Mesendoderm (in vitro differentiated cells): ENCODE data around the gene DIRAS3.

Experiments used
- DNase-seq: peaks from one replicate; pipeline ENCODE4 v3.0.0; 2013
- H2AK5ac ChIP-seq: 2 replicates; pipeline ENCODE4 v1.6.1; 2013; ENCODE audit warnings: low read length, inconsistent platforms
- H2BK120ac ChIP-seq: 2 replicates; pipeline ENCODE4 v1.6.1; 2013; ENCODE audit warnings: low read depth, mild to moderate bottlenecking, low read length, moderate library complexity, mixed read lengths
- H2BK15ac ChIP-seq: replicated peaks from 2 replicates; pipeline ENCODE4 v1.6.1; 2013; ENCODE audit warnings: low read depth, mild to moderate bottlenecking, moderate library complexity
- H2BK5ac ChIP-seq: 2 replicates; pipeline ENCODE4 v1.6.1; 2013; ENCODE audit warnings: low read length, inconsistent platforms
- H3K18ac ChIP-seq: 2 replicates; pipeline ENCODE4 v1.6.1; 2013; ENCODE audit warnings: mild to moderate bottlenecking, low read length, mixed read lengths
- H3K23ac ChIP-seq: one replicate; pipeline ENCODE4 v1.6.1; 2013; ENCODE audit warnings: low read length
- H3K27ac ChIP-seq: 2 replicates; pipeline ENCODE4 v1.5.1; 2013; ENCODE audit warnings: low read depth, mild to moderate bottlenecking, inconsistent platforms, low read length, moderate library complexity
- H3K27me3 ChIP-seq: 2 replicates; pipeline ENCODE4 v1.6.1; 2013; ENCODE audit warnings: low read length, control low read depth, mild to moderate bottlenecking, inconsistent platforms; ENCODE audit not compliant: insufficient read depth, poor library complexity
- H3K36me3 ChIP-seq: 2 replicates; pipeline ENCODE4 v1.6.1; 2013; ENCODE audit warnings: low read length, inconsistent platforms; ENCODE audit not compliant: control insufficient read depth, insufficient read depth
- H3K4ac ChIP-seq: one replicate; pipeline ENCODE4 v1.6.1; 2013; ENCODE audit warnings: low read depth, mild to moderate bottlenecking, low read length, moderate library complexity
- H3K4me1 ChIP-seq: 2 replicates; pipeline ENCODE4 v1.6.1; 2013; ENCODE audit warnings: low read depth, low read length, inconsistent platforms; ENCODE audit not compliant: control insufficient read depth
- H3K4me2 ChIP-seq: 2 replicates; pipeline ENCODE4 v1.6.1; 2013; ENCODE audit warnings: low read length
- H3K4me3 ChIP-seq: 2 replicates; pipeline ENCODE4 v1.5.1; 2013; ENCODE audit warnings: mild to moderate bottlenecking, low read length
- H3K56ac ChIP-seq: one replicate; pipeline ENCODE4 v1.6.1; 2013; ENCODE audit warnings: low read length
- H3K79me1 ChIP-seq: 2 replicates; pipeline ENCODE4 v1.6.1; 2013; ENCODE audit warnings: low read length, inconsistent platforms
- H3K79me2 ChIP-seq: 2 replicates; pipeline ENCODE4 v1.6.1; 2013; ENCODE audit warnings: mild to moderate bottlenecking, low read length; ENCODE audit not compliant: control insufficient read depth, insufficient read depth
- H3K9ac ChIP-seq: 2 replicates; pipeline ENCODE4 v1.6.1; 2013; ENCODE audit warnings: low read length, inconsistent platforms
- H4K5ac ChIP-seq: one replicate; pipeline ENCODE4 v1.6.1; 2013; ENCODE audit warnings: low read length
- H4K8ac ChIP-seq: one replicate; pipeline ENCODE4 v1.6.1; 2013; ENCODE audit warnings: low read depth, mild to moderate bottlenecking, control low read depth, low read length, moderate library complexity
- WGBS: extraction: QIAGEN DNeasy Blood & Tissue Kit; methylation state at CpG from one replicate; pipeline ENCODE4 v1.1.7; 2013; ENCODE audit warnings: low lambda C conversion rate, missing lambda C conversion rate; ENCODE audit not compliant: insufficient coverage; ENCODE audit errors: extremely low coverage; 5-methylcytosine and 5-hydroxymethylcytosine counted together

The DIRAS3 gene

DNA sequence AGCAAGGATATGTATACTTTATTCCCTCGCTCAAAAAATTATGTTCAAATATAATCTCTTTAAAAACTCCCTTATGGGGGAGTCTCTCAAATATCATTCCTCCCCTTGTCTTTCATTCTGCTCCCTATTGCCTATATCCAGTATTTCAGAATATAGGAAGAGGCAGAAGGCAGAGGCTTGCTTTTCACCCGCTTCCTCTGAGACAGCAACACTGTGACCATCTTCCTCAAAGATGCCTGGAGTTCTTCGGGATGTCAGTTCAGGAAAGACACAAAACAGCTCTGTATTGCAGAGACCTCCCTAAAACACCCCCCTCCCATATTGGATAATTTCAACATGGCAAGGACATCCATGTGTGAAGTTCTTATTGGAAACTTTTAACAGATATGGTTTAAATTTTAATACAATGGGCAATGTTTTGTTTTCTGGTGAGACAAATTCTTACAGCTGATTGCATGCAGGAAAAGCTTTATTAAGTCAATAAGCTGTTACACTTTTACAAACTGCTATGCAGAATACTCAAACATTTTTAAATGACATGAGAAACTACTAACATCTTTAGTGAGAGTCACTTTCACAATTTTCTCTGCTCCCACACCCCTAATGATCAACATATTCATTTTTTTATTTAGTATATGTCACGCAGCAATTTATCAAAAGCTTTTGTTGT is 4.8 kb downstream of the DIRAS3 start:
- no peak overlapping the region for H3K4me2 ChIP-seq
- no peak for DNase-seq
- no peaks in the 10 kb centered on the region for H3K79me2 ChIP-seq
- no peak overlapping the region for H3K23ac ChIP-seq
- no CpG with 5 or more reads among the region's 4 CpGs for WGBS
- no peak overlapping the region for H3K4me3 ChIP-seq
- no peaks in the 10 kb centered on the region for H3K27me3 ChIP-seq
- H2AK5ac ChIP-seq = no peak overlapping the region
- no peaks in the 10 kb centered on the region for H3K36me3 ChIP-seq
- H4K5ac ChIP-seq = no peak overlapping the region
- no peaks in the 10 kb centered on the region for H3K4me1 ChIP-seq
- H3K56ac ChIP-seq = no peak overlapping the region
- no peak overlapping the region for H4K8ac ChIP-seq
- H2BK120ac ChIP-seq = no peak overlapping the region
- no peaks in the 10 kb centered on the region for H3K79me1 ChIP-seq
- H2BK5ac ChIP-seq = no peak overlapping the region
- H3K18ac ChIP-seq = no peak overlapping the region
- H3K27ac ChIP-seq = no peak overlapping the region
- no peak overlapping the region for H3K9ac ChIP-seq
- no peak overlapping the region for H2BK15ac ChIP-seq
- no peak overlapping the region for H3K4ac ChIP-seq

DNA sequence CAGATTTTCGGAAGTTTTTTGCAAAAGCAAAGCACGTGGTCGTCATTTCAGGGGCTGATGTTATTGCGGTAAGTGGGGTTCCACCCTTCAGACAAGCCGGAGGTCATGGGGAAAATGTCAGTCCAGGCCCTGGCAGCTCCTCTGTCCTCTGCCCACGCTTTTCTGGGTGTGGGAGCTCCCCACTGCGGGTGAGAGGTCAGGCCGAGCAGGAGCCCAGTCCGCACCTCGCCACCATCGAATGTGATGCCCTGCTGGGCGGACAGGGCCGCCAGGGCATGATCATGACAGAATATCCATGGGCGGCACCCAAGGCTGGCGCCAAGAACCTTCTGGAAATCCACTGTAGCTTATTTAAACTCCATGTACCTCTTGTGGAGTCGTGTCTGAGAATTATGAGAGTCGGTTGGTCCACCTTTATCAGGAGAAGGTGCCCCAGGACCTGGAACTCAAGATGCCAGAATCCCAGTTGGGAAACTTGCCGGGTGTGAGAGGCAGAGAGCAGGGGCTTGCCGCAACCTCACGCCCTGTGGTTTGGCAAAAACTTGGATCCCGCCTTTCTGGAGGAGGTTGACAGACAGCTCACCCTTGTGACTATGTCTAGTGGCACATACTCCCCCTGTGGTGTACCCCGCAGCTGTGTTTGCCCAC is 6.9 kb downstream of the DIRAS3 start:
- Histone ChIP-seq H2BK120ac (no peak overlapping the region), H2BK5ac (no peak overlapping the region), H3K27me3 (no peaks in the 10 kb centered on the region), H3K4me3 (no peak overlapping the region), H3K9ac (no peak overlapping the region), H2AK5ac (no peak overlapping the region), H3K56ac (no peak overlapping the region), H3K23ac (no peak overlapping the region), H3K18ac (no peak overlapping the region), H4K8ac (no peak overlapping the region), H3K36me3 (no peaks in the 10 kb centered on the region), H2BK15ac (no peak overlapping the region), H3K4me1 (no peaks in the 10 kb centered on the region), H3K4ac (no peak overlapping the region), H3K79me1 (no peaks in the 10 kb centered on the region), H4K5ac (no peak overlapping the region), H3K79me2 (no peaks in the 10 kb centered on the region), H3K27ac (no peak overlapping the region), H3K4me2 (no peak overlapping the region)
- WGBS = no CpG with 5 or more reads among the region's 22 CpGs
- no peak for DNase-seq

DNA sequence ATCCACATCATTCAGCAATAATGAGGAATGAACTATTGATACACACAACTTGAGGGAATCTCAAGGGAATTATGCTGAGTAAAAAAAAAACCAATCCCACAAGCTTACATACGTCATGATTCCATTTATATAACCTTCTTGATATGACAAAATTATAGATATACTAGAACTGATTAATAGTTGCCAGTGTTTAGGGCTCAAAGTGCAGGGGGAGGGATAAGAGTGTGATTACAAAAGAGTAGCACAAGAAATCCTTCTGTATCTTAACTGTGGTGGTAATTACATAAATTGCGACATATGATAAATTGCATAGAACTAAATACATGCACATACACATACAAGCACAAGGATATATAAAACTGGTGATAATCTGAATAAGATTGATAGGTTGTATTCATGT is 13.5 kb downstream of the DIRAS3 start:
- no peak overlapping the region for H3K56ac ChIP-seq
- no peaks in the 10 kb centered on the region for H3K4me1 ChIP-seq
- H3K9ac ChIP-seq = no peak overlapping the region
- no peak overlapping the region for H3K4ac ChIP-seq
- no peak overlapping the region for H3K4me3 ChIP-seq
- no peak for DNase-seq
- no peak overlapping the region for H3K4me2 ChIP-seq
- H3K36me3 ChIP-seq = no peaks in the 10 kb centered on the region
- no CpG with 5 or more reads among the region's 2 CpGs for WGBS
- H3K27me3 ChIP-seq = no peaks in the 10 kb centered on the region
- H2BK15ac ChIP-seq = no peak overlapping the region
- no peak overlapping the region for H2AK5ac ChIP-seq
- H4K8ac ChIP-seq = no peak overlapping the region
- H3K79me1 ChIP-seq = no peaks in the 10 kb centered on the region
- H4K5ac ChIP-seq = no peak overlapping the region
- H3K79me2 ChIP-seq = no peaks in the 10 kb centered on the region
- no peak overlapping the region for H3K18ac ChIP-seq
- no peak overlapping the region for H3K23ac ChIP-seq
- no peak overlapping the region for H2BK5ac ChIP-seq
- no peak overlapping the region for H2BK120ac ChIP-seq
- no peak overlapping the region for H3K27ac ChIP-seq

DNA sequence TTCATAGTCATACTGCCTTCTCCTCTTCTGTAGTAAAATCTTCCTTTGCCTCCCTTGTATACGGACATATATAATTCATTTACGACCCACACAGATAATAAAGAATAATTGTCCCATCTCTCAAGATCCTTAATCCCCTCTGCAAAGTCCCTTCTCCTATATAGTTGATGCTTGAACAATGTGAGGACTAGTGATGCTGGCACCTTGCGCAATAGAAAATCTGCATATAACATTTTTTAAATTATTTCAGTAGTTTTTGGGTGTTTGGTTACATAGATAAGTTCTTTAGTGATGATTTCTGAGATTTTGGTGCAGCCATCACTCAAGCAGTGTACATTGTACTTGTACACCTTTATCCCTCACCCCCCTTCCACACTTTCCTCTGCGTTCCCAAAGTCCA is 21.0 kb downstream of the DIRAS3 start:
- no CpG with 5 or more reads among the region's 4 CpGs for WGBS
- Histone ChIP-seq H3K79me1 (no peaks in the 10 kb centered on the region), H3K4me3 (no peak overlapping the region)

GRCh38 chr1:68028566-68028965 is 21.9 kb downstream of the DIRAS3 start:
- Histone ChIP-seq H3K4me1 (no peaks in the 10 kb centered on the region), H4K5ac (no peak overlapping the region), H2BK120ac (no peak overlapping the region), H2BK5ac (no peak overlapping the region), H3K9ac (no peak overlapping the region), H3K27ac (no peak overlapping the region), H3K4me3 (no peak overlapping the region), H3K36me3 (no peaks in the 10 kb centered on the region), H3K56ac (no peak overlapping the region), H3K4me2 (no peak overlapping the region), H3K27me3 (no peaks in the 10 kb centered on the region), H2AK5ac (no peak overlapping the region), H3K4ac (no peak overlapping the region), H3K18ac (no peak overlapping the region), H3K79me2 (no peaks in the 10 kb centered on the region), H4K8ac (no peak overlapping the region), H3K23ac (no peak overlapping the region), H2BK15ac (no peak overlapping the region), H3K79me1 (no peaks in the 10 kb centered on the region)
- DNase-seq = no peak
- WGBS = no CpG with 5 or more reads among the region's 3 CpGs

More for the DNA sequence above, 21.0 kb downstream of the DIRAS3 start:
- H3K79me2 ChIP-seq = no peaks in the 10 kb centered on the region
- no peak overlapping the region for H4K5ac ChIP-seq
- H2BK120ac ChIP-seq = no peak overlapping the region
- H3K4me2 ChIP-seq = no peak overlapping the region
- no peak overlapping the region for H2BK15ac ChIP-seq
- H3K23ac ChIP-seq = no peak overlapping the region
- no peak overlapping the region for H3K27ac ChIP-seq
- H3K27me3 ChIP-seq = no peaks in the 10 kb centered on the region
- no peak overlapping the region for H4K8ac ChIP-seq
- no peak for DNase-seq
- no peak overlapping the region for H2BK5ac ChIP-seq
- H3K36me3 ChIP-seq = no peaks in the 10 kb centered on the region
- H3K56ac ChIP-seq = no peak overlapping the region
- no peak overlapping the region for H3K9ac ChIP-seq
- H3K18ac ChIP-seq = no peak overlapping the region
- H3K4me1 ChIP-seq = no peaks in the 10 kb centered on the region
- H3K4ac ChIP-seq = no peak overlapping the region
- no peak overlapping the region for H2AK5ac ChIP-seq
